Neuronal stem cell (in vitro differentiated cells): ENCODE results near the gene RHEB.

Experiments used
- DNase-seq: peaks from one replicate; pipeline ENCODE4 v3.0.0-alpha.2; 2013; ENCODE audit warnings: low spot score
- H2AFZ ChIP-seq: one replicate; pipeline ENCODE4 v1.6.1; 2013; ENCODE audit warnings: mild to moderate bottlenecking, low read length, inconsistent platforms
- H2AK5ac ChIP-seq: 2 replicates; pipeline ENCODE4 v1.6.1; 2013; ENCODE audit warnings: low read depth, mild to moderate bottlenecking, inconsistent platforms, low read length, moderate library complexity, mixed read lengths
- H2BK120ac ChIP-seq: 2 replicates; pipeline ENCODE4 v1.6.1; 2013; ENCODE audit warnings: low read depth, mild to moderate bottlenecking, inconsistent platforms, low read length, moderate library complexity, mixed read lengths
- H2BK12ac ChIP-seq: one replicate; pipeline ENCODE4 v1.6.1; 2013; ENCODE audit warnings: low read length, inconsistent platforms
- H2BK15ac ChIP-seq: 2 replicates; pipeline ENCODE4 v1.6.1; 2013; ENCODE audit warnings: mild to moderate bottlenecking, low read length, inconsistent platforms, mixed read lengths
- H2BK5ac ChIP-seq: one replicate; pipeline ENCODE4 v1.6.1; 2013; ENCODE audit warnings: inconsistent platforms, mild to moderate bottlenecking, low read length, moderate library complexity
- H3K14ac ChIP-seq: one replicate; pipeline ENCODE4 v1.6.1; 2013; ENCODE audit warnings: low read length, inconsistent platforms
- H3K18ac ChIP-seq: 2 replicates; pipeline ENCODE4 v1.6.1; 2013; ENCODE audit warnings: low read length, inconsistent platforms
- H3K23ac ChIP-seq: 2 replicates; pipeline ENCODE4 v1.6.1; 2013; ENCODE audit warnings: low read depth, mild to moderate bottlenecking, mixed read lengths, low read length, inconsistent platforms; ENCODE audit not compliant: poor library complexity
- H3K27ac ChIP-seq: replicated peaks from 3 replicates; pipeline ENCODE4 v1.5.1; 2013; ENCODE audit warnings: low read length, inconsistent platforms
- H3K27me3 ChIP-seq, 3 experiments: 2 replicates each; pipeline ENCODE4 v1.6.1; 2013; ENCODE audit warnings: low read length in 3 of 3, mild to moderate bottlenecking in 2 of 3, inconsistent platforms in 1 of 3, low read depth in 1 of 3, mixed read lengths in 1 of 3, moderate library complexity in 1 of 3; ENCODE audit not compliant: control insufficient read depth in 3 of 3, insufficient read depth in 3 of 3
- H3K36me3 ChIP-seq, 2 donors: replicated peaks in 1 of 2; 2 replicates each; pipeline ENCODE4 v1.6.1; 2013; ENCODE audit warnings: low read length in 2 of 2; ENCODE audit not compliant: control insufficient read depth in 2 of 2, insufficient read depth in 2 of 2
- H3K4ac ChIP-seq: 2 replicates; pipeline ENCODE4 v1.6.1; 2013; ENCODE audit warnings: inconsistent platforms, mild to moderate bottlenecking, low read length, moderate library complexity
- H3K4me1 ChIP-seq, 2 donors: 1 replicate in 1 of 2; 2 replicates in 1 of 2; pipeline ENCODE4 v1.6.1; 2013; ENCODE audit warnings: low read length in 2 of 2, low read depth in 1 of 2; ENCODE audit not compliant: control insufficient read depth in 2 of 2, insufficient read depth in 1 of 2
- H3K4me2 ChIP-seq: one replicate; pipeline ENCODE4 v1.6.1; 2013; ENCODE audit warnings: mild to moderate bottlenecking, low read length, inconsistent platforms; ENCODE audit not compliant: insufficient read depth, poor library complexity, severe bottlenecking
- H3K4me3 ChIP-seq, 2 donors: 2 replicates each; pipeline ENCODE4 v1.5.1; 2013; ENCODE audit warnings: low read length in 2 of 2, mild to moderate bottlenecking in 2 of 2, inconsistent platforms in 1 of 2, moderate library complexity in 1 of 2
- H3K79me1 ChIP-seq: one replicate; pipeline ENCODE4 v1.6.1; 2013; ENCODE audit warnings: low read depth, mild to moderate bottlenecking, inconsistent platforms, low read length, moderate library complexity
- H3K9ac ChIP-seq: one replicate; pipeline ENCODE4 v1.6.1; 2013; ENCODE audit warnings: mild to moderate bottlenecking, low read depth, low read length, inconsistent platforms; ENCODE audit not compliant: poor library complexity
- H3K9me3 ChIP-seq, 2 donors: replicated peaks in 1 of 2; 2 replicates each; pipeline versions ENCODE3 to v1.6.1; 2013; ENCODE audit warnings: low read length in 2 of 2, mild to moderate bottlenecking in 2 of 2, inconsistent platforms in 1 of 2, low read depth in 1 of 2, mixed read lengths in 1 of 2, moderate library complexity in 1 of 2; ENCODE audit not compliant: control insufficient read depth in 2 of 2, insufficient read depth in 1 of 2
- H4K8ac ChIP-seq: one replicate; pipeline ENCODE4 v1.6.1; 2013; ENCODE audit warnings: low read depth, mild to moderate bottlenecking, inconsistent platforms, low read length, moderate library complexity
- H4K91ac ChIP-seq: one replicate; pipeline ENCODE4 v1.6.1; 2013; ENCODE audit warnings: low read length, low read depth, mild to moderate bottlenecking, inconsistent platforms; ENCODE audit not compliant: poor library complexity
- WGBS, 2 donors: extraction: QIAGEN DNeasy Blood & Tissue Kit; methylation state at CpG; one replicate each; pipeline ENCODE4 v1.1.7; 2013; ENCODE audit warnings: missing lambda C conversion rate in 2 of 2, mixed read lengths in 1 of 2; ENCODE audit not compliant: insufficient read length in 2 of 2, insufficient replicate concordance in 1 of 2; ENCODE audit errors: extremely low coverage in 2 of 2; 5-methylcytosine and 5-hydroxymethylcytosine counted together

RHEB gene

DNA sequence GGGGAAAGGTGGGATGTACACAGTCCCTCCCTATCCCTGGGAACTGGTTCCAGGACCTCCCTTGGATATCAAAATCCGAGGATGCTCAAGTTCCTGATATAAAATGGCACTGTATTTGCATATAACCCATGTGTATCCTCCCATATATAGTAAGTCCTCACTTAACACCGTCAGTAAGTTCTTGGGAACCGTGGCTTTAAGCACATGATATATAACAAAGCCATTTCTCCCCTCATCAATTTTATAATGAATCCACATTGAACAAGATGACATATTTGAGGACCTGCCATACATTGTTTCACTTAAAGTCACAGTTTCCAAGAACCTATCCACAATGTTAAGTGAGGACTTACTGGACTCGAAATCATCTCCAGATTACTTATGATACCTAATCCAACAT lies 85.1 kb downstream of the RHEB start:
- no peak overlapping the region for H2AFZ ChIP-seq
- no peak overlapping the region for H4K91ac ChIP-seq
- no peak overlapping the region for H3K14ac ChIP-seq
- H3K27me3 ChIP-seq = peaks cover 0 to 56% (median 0%) of the 10 kb centered on the region in 3 experiments
- no peak overlapping the region for H2BK12ac ChIP-seq
- H3K4ac ChIP-seq = no peak overlapping the region
- no CpG with 5 or more reads among the region's 4 CpGs for WGBS, 2 donors
- no peak overlapping the region for H4K8ac ChIP-seq
- H3K23ac ChIP-seq = no peak overlapping the region
- H3K9me3 ChIP-seq = peaks cover 2 to 7% of the 10 kb centered on the region in 2 donors
- no peaks in the 10 kb centered on the region for H3K79me1 ChIP-seq
- H3K4me2 ChIP-seq = no peak overlapping the region
- no peak overlapping the region for H3K27ac ChIP-seq
- no peak overlapping the region for H3K18ac ChIP-seq
- H3K4me1 ChIP-seq = peaks cover 3 to 7% of the 10 kb centered on the region in 2 donors
- H3K9ac ChIP-seq = no peak overlapping the region
- H2AK5ac ChIP-seq = no peak overlapping the region
- no peak overlapping the region for H2BK15ac ChIP-seq
- H3K36me3 ChIP-seq = no peaks in the 10 kb centered on the region
- no peak overlapping the region for H3K4me3 ChIP-seq
- H2BK120ac ChIP-seq = no peak overlapping the region
- no peak overlapping the region for H2BK5ac ChIP-seq
- DNase-seq = no peak

DNA sequence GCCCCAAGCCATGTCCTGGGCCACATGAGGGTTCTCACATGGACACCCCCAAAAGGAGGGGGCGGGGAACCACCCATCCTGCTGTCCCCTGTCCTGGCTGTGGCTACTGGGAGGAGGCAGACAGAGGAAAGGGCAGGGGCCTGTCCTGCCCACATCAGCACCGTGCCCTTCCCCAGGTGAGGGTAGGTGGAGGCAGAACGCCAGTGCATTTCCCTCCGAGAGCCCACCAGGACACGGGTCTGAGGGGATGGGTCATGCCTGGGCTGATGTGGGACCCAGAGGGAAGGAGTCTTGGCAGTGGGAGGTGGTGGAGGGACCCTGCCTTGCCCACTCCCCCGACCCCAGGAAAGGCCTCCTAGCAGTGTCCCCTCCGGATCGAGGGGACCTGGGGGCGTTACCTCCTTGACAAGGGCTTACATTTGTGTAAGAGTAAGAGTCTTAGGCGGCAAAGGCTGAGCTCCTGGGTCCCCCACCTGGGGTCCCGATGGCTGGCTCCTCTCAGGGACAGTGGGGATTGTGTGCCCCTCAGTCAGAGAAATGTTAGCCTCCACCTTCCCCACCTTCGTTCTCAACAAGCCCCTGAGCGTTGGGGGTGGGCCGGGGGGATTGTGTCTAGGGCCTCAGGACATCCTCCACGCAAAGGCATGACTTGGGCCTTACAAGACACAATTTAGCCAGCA lies 85.8 kb downstream of the RHEB start:
- H3K4me2 ChIP-seq = no peak overlapping the region
- H3K18ac ChIP-seq = peak overlapping the region; percentile 0
- H3K9ac ChIP-seq = no peak overlapping the region
- peak overlapping the region; percentile 1 for H3K14ac ChIP-seq
- H3K4ac ChIP-seq = no peak overlapping the region
- peaks cover 8 to 10% of the 10 kb centered on the region in 2 donors for H3K4me1 ChIP-seq
- H3K27ac ChIP-seq = no peak overlapping the region
- no peaks in the 10 kb centered on the region for H3K36me3 ChIP-seq
- H2BK120ac ChIP-seq = no peak overlapping the region
- peak overlapping the region; percentile 92 for H2AK5ac ChIP-seq
- H3K4me3 ChIP-seq = no peak overlapping the region
- no CpG with 5 or more reads among the region's 15 CpGs for WGBS, 2 donors
- H3K27me3 ChIP-seq = peaks cover 0 to 49% (median 0%) of the 10 kb centered on the region in 3 experiments
- no peak overlapping the region for H4K8ac ChIP-seq
- no peak overlapping the region for H2AFZ ChIP-seq
- no peak for DNase-seq
- H3K9me3 ChIP-seq = peaks cover 0 to 4% of the 10 kb centered on the region in 2 donors
- peak overlapping the region; percentile 93 for H2BK15ac ChIP-seq
- no peaks in the 10 kb centered on the region for H3K79me1 ChIP-seq
- H2BK5ac ChIP-seq = peak overlapping the region; percentile 55
- peak overlapping the region; percentile 47 for H3K23ac ChIP-seq
- no peak overlapping the region for H4K91ac ChIP-seq
- H2BK12ac ChIP-seq = peak overlapping the region; percentile 82

DNA sequence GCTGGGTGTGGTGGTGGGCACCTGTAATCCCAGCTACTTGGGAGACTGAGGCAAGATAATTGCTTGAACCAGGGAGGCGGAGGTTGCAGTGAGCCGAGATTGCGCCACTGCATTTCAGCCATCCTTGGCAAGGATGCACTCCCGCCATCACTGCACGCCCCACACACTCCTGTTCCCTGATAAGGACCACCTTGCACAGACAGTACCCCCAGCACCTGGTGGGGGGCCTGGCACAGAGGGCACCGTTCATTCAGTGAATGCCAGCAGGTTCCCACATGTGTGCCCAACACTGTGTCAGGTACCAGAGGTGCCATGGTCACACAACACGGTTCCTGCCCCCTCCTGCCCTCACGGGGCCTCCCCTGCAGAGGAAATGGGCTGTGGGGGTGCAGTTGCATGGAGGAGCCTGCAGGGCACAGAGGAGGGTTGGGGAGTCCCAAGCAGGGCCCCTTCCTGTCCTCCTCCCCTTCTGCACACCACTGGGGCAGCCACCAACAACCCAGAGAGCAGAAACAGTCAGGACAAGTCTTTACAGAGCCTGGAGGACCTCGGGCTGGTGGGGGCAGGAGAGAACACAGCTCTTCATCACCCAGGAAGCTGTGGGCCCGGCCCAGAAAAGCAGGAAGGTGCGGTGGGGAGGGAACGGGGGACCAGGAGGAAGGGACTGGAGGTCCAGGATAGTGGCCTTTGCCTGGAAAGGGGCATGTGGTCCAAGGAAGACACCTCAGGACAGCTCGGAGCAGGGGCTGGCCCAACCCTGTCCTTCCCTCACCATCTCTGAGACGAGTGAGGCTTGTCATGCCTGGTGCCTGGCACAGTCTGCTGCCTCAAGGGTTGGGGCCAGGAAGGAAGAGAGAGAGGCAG lies 86.8 kb downstream of the RHEB start:
- Histone ChIP-seq H3K4me3 (no peak overlapping the region), H2BK15ac (peak overlapping the region; percentile 61), H2BK120ac (peak overlapping the region; percentile 2), H3K36me3 (no peaks in the 10 kb centered on the region), H4K91ac (no peak overlapping the region), H3K4me1 (peaks cover 13 to 16% of the 10 kb centered on the region in 2 donors), H3K4me2 (no peak overlapping the region), H2BK12ac (peak overlapping the region; percentile 0), H3K9me3 (peaks cover 0 to 1% of the 10 kb centered on the region in 2 donors), H3K18ac (peak overlapping the region; percentile 67), H2AK5ac (peak overlapping the region; percentile 88), H3K79me1 (no peaks in the 10 kb centered on the region), H3K9ac (no peak overlapping the region), H2BK5ac (no peak overlapping the region), H3K23ac (peak overlapping the region; percentile 17), H4K8ac (no peak overlapping the region), H3K27ac (no peak overlapping the region), H3K27me3 (peaks cover 0 to 40% (median 0%) of the 10 kb centered on the region in 3 experiments), H2AFZ (no peak overlapping the region), H3K4ac (no peak overlapping the region), H3K14ac (no peak overlapping the region)
- DNase-seq = no peak
- WGBS, 2 donors = no CpG with 5 or more reads among the region's 14 CpGs

DNA sequence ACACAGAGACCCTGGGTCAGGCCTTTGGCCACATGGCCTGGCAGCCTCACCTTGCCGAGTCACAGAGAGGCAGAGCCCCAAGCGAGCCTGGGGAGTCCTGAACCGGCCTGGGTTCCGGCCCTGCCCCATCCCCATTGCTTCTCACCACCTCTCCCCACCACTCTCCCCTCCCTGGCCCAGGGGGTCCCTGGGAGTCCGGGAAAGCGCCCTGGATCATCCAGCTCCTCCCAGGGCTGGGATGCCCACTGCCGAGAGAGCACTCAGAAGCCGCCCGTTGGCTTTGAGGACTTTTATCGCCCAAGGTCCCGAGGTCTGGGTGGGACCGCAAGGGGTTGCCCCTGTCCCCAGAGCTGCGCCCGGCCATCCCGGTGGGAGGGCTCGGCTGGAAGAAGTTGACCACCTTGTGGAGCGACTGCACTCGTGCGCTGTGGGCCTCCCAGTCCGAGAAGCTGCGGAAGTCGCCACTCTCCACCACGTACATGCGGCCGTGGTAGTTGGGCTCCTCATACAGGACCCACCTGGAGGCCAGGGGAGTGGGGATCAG lies 87.9 kb downstream of the RHEB start:
- H2AK5ac ChIP-seq = peak overlapping the region; percentile 43
- no peaks in the 10 kb centered on the region for H3K79me1 ChIP-seq
- peak overlapping the region; percentile 72 for H3K18ac ChIP-seq
- no peak overlapping the region for H3K4me3 ChIP-seq
- no peak overlapping the region for H3K9ac ChIP-seq
- no peak for DNase-seq
- H4K91ac ChIP-seq = no peak overlapping the region
- H3K27ac ChIP-seq = no peak overlapping the region
- no peak overlapping the region for H4K8ac ChIP-seq
- H3K27me3 ChIP-seq = peaks cover 0 to 34% (median 0%) of the 10 kb centered on the region in 3 experiments
- H2BK120ac ChIP-seq = peak overlapping the region; percentile 20
- no peak overlapping the region for H3K14ac ChIP-seq
- peak overlapping the region; percentile 33 for H2BK12ac ChIP-seq
- no peaks in the 10 kb centered on the region for H3K36me3 ChIP-seq
- H3K23ac ChIP-seq = no peak overlapping the region
- H2BK5ac ChIP-seq = no peak overlapping the region
- no peak overlapping the region for H3K4me2 ChIP-seq
- H2AFZ ChIP-seq = no peak overlapping the region
- no CpG with 5 or more reads among the region's 25 CpGs for WGBS, 2 donors
- H3K9me3 ChIP-seq = peaks cover 3 to 9% of the 10 kb centered on the region in 2 donors
- H3K4ac ChIP-seq = no peak overlapping the region
- peak overlapping the region; percentile 18 for H2BK15ac ChIP-seq
- peaks cover 13 to 22% of the 10 kb centered on the region in 2 donors for H3K4me1 ChIP-seq
